ENCODE data around the gene STARD10.
A peak's percentile ranks its signal among the peaks of the same experiment; 100 is the strongest.

The STARD10 gene

DNA sequence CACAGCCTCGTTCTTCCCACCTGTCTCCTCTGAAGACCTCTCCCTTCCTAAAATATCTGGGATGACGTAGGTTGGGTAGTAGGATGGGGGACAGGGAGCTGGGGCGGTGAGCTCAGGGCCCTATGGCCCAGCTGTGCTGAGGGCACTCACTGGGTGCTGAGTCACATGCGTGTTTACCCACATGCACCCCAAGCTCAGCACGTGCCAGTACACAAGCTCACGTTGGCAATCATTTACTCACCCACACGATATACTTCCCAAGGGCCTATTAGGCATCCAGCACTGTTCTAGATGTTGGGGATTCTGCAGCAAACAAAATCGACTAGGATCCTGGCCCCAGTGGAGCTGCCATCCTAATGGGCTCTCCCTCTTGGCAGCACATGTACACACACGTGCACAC is 70.3 kb downstream of the STARD10 start:
- no peak overlapping the region for H3K4me3 ChIP-seq (ENCODE audit: low read depth, low read length)
- no peak for DNase-seq (ENCODE audit: low read depth)
- no peak for TF ChIP-seq CTCF (IDR thresholded peaks at IDR 0.05; ENCODE audit: low read depth, low read length, missing control alignments)

GRCh38 chr11:72722050-72722748 is 71.6 kb downstream of the STARD10 start:
- TF ChIP-seq CTCF (IDR thresholded peaks at IDR 0.05; ENCODE audit: low read depth, low read length, missing control alignments): no peak
- peak; percentile 76 for DNase-seq (ENCODE audit: low read depth)
- peak overlapping the region; percentile 72 for H3K4me3 ChIP-seq (ENCODE audit: low read depth, low read length)

DNA sequence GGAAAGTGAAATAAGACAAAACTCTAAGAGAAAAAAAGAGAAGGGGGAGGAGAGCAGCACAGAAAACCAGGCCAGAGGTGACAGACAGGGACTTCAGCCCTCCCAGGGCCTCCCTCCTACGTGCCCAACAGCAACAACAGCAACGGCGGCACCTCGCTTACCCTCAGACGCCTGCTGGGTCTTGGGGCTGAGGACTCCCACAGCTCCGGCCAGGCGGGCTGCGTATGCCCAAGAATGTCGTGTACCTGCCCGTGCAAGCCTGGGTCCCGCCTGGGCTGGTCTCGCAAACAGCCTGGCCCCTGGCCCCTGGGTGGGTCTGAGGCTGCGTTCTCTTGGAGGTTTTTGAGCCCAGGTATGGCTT is 72.2 kb downstream of the STARD10 start:
- DNase-seq (ENCODE audit: low read depth): no peak

DNA sequence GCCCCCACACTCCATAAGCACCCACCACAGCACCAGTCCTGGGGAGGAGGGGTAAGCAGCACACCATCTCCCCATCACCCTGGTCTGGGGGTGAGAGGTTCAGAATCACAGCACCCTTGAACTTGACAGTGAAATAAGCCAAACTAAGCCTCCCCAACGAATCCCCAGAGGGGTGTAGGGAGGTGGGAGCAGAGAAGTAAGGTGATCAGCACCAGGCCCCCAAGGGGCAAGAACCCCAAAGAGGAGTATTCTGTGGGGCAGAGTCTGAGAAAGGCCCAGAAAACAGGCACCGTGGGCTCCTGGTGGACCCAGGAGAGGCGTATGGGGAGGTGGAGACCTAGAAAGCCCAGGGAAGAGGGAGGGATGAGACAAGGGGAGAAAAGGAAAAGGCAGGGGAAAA is 72.6 kb downstream of the STARD10 start:
- no peak for TF ChIP-seq CTCF (IDR thresholded peaks at IDR 0.05; ENCODE audit: low read depth, low read length, missing control alignments)
- no peak for DNase-seq (ENCODE audit: low read depth)
- H3K4me3 ChIP-seq (ENCODE audit: low read depth, low read length): peak overlapping the region; percentile 72

More for the DNA sequence above, 72.2 kb downstream of the STARD10 start:
- no peak for TF ChIP-seq CTCF (IDR thresholded peaks at IDR 0.05; ENCODE audit: low read depth, low read length, missing control alignments)
- peak overlapping the region; percentile 72 for H3K4me3 ChIP-seq (ENCODE audit: low read depth, low read length)

GRCh38 chr11:72720784-72721183 is 73.1 kb downstream of the STARD10 start:
- TF ChIP-seq CTCF (IDR thresholded peaks at IDR 0.05; ENCODE audit: low read depth, low read length, missing control alignments): no peak
- H3K4me3 ChIP-seq (ENCODE audit: low read depth, low read length): peak overlapping the region; percentile 72
- DNase-seq (ENCODE audit: low read depth): no peak

DNA sequence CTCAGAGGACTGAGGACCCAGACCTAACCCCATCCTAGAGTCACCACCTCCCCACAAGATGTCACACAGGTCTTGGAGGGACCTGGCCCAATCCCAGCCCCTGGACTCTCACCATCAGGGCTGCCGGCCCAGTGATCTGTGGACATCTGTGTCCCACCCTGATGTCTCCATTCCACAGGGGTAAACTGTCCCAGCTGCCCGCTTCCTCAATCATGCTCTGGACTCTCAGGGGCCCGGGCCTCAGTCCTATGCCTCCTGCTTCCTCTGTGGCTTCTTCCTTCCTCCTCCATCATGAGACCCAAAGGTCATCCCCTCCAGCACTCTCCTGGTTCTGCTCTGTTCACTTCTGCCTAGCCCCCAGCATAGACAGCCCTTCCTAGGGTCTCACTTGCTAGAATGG is 73.8 kb downstream of the STARD10 start:
- DNase-seq (ENCODE audit: low read depth): no peak
- peak overlapping the region; percentile 72 for H3K4me3 ChIP-seq (ENCODE audit: low read depth, low read length)
- no peak for TF ChIP-seq CTCF (IDR thresholded peaks at IDR 0.05; ENCODE audit: low read depth, low read length, missing control alignments)

- TF ChIP-seq CTCF (IDR thresholded peaks at IDR 0.05; ENCODE audit: low read depth, low read length, missing control alignments): peak; percentile 4
- peak overlapping the region; percentile 72 for H3K4me3 ChIP-seq (ENCODE audit: low read depth, low read length)
- DNase-seq (ENCODE audit: low read depth): no peak
These were observed 74.3 kb downstream of the STARD10 start for GRCh38 chr11:72719551-72719950.
